Activated CD4-positive, CD25-positive, alpha-beta regulatory T cell treated with anti-CD3 and anti-CD28 coated beads, Interleukin-2, amount 50 U/mL, for 16 hours (primary cell): ENCODE measurements around the gene ZNF277.

Experiments used
- DNase-seq: peaks from one replicate; pipeline ENCODE4 v3.0.0-alpha.2; 2020; ENCODE audit warnings: low read depth, low spot score

ZNF277 gene

DNA sequence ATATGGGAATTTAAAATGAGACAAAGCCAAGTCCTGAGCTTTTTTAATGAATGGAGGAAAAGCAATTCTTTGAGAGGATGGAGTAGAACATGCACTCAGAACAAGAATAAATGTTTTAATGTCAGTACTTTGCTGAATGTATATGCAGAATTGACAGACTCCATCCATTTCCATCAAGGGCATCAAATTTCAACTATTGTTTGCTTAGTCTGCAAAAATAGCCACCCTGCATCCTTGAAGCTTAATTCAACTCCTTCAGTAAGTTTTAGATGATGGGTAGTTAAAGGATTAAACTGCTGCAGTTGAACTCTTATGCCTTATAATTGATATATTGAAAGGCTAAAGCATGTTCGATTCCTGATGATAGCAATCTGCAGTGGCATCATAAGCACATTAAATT is 144.1 kb downstream of the ZNF277 start:
- DNase-seq = no peak

DNA sequence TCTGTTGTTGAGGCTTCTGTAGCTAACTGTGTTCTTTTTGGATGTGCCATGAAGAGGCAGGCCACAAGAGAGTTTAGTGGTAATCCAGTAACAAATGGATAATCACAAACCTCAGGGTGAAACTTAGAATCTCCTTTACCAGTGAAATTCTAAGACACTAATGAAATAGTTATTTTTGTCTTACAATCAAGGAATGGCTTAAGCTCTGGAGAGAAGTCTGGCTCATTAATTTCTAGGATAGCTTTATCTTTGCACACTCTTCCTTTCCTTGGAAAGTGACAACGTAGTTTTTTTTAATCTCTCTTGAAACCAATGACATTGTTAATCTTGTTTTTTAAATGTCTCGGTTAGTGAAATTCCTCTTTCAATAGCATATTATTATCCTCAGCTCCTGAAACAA is 150.1 kb downstream of the ZNF277 start:
- no peak for DNase-seq

DNA sequence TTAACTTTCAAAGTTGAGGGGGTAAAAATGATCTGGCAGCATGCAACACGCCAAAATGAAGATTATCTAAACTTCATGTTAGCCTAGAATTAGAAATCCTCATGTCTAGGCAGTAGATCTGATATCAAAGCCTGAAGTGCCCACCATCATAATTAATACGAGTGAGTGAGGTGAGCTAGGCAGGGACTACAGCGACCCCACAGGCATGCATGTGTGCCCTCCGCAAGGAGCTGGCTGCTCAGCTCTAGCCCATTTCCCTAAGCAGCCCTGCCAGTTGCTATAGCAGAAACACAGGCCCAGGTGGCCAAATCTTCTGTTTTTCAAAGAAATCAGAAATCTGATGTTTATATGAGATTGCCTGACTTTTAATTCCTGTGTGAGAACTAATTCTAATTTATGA is 150.6 kb downstream of the ZNF277 start:
- DNase-seq = no peak

- DNase-seq = no peak
Observed at GRCh38 chr7:112358513-112358912, 152.0 kb downstream of the ZNF277 start.

DNA sequence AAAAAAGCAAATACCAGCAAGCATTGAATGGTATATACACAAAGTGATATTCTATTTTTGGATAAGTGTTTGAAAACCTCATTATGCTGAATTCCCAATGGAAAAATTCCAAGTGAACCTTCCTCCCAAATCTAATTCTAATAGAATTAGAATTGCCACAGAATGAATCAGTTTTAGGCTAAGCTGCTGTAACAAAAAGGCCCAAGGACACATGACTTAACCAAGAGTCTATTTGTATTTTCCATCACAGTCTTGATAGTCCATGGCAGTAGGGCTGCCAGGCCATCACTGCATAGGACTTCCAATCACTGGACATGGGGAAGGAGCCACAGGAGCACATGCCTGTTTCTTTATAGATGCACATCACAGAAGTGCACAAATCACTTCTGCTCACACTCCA is 152.6 kb downstream of the ZNF277 start:
- no peak for DNase-seq

GRCh38 chr7:112360681-112361080 is 154.2 kb downstream of the ZNF277 start:
- no peak for DNase-seq

GRCh38 chr7:112361154-112361553 is 154.7 kb downstream of the ZNF277 start:
- no peak for DNase-seq

DNA sequence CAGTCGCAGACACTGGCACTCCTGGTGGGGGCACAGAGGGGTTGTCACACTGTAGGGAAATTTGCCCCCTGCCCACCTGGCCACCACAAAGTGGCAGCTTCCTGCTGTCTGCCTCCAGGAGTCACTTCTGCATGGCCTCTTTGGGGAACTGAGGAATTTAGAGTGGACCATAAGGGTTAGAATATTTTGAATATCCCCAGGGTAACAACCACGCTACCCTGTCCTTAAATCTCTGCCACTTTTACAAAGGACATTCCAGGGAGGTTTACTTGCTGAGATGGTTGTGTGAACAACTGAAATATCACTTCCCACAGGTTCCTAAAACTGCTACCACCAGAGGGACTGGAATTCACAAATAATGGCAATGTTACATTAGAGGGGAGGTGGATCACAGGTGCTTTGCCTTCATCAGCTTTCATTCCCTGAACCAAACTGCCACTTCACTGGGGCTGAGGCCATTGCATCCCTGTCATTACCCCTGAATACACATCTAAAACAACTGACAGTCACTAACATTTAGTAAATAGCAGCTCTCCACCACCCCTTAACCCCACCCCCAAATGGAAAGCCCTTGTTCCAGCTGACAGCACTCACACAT is 155.7 kb downstream of the ZNF277 start:
- no peak for DNase-seq

DNA sequence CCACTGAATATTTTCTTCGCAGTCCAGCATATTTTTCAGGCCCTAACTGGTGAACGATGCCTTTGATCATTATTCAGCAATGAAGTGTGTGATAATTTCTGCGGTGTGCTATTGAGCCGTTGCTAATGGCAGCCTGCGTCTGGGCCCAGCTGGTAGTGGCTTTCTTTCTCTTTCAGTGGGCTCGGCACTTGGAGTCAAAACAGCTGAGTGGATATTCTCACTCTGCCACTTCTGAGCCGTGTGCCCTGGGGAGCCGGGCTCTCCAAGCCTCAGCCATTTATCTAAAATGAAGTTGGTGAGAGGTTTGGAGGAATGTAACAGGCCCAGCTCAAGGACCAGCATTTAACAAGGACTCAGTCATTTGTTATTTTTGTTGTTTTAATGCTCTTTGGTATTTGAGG is 156.2 kb downstream of the ZNF277 start:
- no peak for DNase-seq

GRCh38 chr7:112364388-112364787 is 157.9 kb downstream of the ZNF277 start:
- DNase-seq = no peak

DNA sequence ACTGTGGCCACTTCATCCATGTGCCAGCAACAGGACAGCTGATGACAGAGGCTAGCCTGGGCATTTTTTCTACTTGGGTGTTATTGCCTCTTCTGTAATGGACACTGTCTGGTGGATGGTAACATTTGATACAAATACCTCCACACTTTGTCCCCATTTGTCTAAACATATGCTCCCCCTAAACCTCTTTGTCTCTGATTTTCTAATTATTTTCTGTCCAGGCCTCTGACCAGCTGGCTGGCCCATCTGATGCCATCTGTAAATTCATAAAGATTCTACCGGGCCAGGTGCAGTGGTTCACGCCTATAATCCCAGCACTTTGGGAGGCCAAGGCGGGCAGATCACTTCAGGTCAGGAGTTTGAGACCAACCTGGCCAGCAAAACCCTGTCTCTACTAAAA is 159.1 kb downstream of the ZNF277 start:
- no peak for DNase-seq

DNA sequence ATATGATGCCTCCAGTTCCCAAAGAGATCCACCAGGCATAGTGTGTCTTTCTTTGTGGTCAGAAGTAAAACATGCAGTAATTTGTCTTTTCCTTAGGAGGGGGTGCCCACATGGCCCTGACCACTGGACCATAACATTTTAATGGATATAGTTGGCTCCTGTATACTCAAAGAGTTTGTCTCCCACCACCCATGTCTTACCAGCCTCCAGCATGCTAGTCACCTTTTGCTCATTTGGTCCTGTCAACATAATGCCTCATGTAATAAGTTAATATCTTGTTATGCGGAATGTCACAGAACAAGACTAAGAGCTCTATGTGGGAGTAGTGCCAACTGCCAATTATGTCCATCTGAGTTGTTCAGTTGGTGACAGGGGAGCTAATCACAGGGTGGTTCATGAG is 160.4 kb downstream of the ZNF277 start:
- DNase-seq = no peak

GRCh38 chr7:112370436-112370835 is 163.9 kb downstream of the ZNF277 start:
- no peak for DNase-seq

DNA sequence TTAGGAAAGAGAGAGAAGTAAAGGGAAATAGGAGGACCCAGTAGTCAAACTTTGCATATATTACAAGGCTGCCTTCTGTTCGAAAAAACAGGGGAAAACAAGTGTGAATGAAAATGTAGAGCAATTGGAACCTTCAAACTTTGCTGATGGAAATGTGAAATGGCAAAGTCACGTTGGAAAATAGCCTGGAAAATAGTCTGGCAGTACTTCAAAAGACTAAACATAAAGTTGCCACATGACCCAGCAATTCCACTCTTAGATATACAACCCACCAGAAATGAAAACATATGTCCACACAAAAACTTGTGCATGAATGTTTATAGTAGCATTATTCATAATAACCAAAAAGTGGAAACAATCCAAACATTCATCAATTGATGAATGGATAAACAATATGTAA is 165.2 kb downstream of the ZNF277 start:
- DNase-seq = no peak

DNA sequence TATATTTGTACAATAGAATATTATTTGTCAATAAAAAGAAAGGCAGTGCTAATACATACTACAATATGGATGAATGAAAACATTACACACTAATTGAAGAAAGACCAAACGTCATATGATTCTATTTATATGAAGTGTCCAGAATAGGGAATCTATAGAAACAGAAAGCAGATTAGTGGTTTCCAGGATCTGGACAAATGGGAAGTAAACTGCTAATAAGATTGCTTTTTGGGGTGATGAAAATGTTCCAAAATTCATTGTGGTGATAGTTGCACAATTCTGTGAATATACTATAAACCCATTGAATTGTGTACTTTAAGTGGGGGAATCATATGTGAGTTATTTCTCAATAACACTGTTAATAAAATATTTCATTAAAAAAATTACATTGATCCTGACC is 165.6 kb downstream of the ZNF277 start:
- no peak for DNase-seq

- DNase-seq = no peak
Observed at GRCh38 chr7:112377593-112377992, 171.1 kb downstream of the ZNF277 start.

DNA sequence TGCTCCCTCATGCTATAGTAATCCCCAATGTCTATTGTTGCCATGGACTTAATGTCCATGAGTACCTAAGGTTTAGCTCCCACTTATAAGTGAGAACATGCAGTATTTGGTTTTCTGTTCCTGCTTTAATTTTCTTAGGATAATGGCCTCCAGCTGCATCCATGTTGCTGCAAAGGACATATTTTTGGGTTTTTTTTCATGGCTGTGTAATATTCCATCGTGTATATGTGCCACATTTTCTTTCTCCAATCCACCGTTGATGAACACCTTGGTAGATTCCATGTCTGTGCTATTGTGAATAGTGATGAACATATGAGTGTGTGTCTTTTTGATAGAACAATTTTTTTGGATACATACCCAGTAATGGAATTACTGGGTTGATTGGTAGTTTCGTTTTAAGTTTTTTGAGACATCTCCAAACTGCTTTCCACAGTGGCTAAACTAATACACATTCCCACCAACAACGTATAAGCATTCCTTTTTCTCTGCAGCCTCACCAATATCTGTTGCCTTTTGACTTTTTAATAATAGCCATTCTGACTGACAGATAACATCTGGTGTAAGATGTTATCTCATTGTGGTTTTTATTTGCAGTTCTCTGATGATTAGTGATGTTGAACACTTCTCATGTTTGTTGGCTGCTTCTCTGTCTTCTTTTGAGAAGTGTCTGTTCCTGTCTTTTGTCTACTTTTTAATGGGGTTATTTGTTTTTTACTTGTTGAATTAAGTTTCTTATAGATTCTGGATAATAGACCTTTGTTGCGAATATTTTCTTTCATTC is 175.0 kb downstream of the ZNF277 start:
- no peak for DNase-seq

DNA sequence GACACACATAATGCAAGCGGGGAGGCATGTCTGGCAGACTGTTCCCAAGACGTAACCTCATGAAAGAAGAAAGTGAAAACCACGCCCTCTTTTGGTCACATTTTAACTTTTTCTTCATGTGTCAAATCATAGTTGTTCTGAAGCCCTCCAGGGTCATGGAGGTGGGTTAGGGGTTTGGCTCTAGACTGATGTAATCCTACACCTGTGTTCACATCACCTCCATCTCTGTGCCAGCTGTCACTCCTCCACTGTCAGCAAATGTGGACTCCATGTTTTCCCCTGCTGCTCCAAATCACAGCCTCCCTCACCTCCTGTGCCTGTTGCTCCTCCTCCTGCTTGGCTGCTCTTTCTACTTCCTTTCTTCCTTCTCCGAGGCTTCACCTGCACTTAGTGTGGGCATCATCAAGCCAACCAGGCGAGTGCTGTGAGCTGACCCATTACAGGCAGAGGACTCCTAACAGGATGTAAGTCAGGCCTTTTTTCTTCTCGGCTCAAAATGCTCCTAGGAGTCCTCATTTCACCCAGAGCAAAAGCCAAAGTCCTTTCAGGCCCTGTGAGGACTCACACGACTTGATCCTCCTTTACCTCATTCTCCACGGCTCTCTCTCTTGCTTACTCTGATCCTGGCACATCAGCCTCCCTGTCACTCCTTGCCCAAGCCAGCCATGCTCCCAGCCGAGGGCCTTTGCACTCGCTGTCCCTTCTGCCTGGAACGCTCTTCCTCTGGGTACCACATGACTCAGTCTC is 177.3 kb downstream of the ZNF277 start:
- DNase-seq = no peak

- DNase-seq = no peak
Observed at GRCh38 chr7:112385516-112385915, 179.0 kb downstream of the ZNF277 start.

DNA sequence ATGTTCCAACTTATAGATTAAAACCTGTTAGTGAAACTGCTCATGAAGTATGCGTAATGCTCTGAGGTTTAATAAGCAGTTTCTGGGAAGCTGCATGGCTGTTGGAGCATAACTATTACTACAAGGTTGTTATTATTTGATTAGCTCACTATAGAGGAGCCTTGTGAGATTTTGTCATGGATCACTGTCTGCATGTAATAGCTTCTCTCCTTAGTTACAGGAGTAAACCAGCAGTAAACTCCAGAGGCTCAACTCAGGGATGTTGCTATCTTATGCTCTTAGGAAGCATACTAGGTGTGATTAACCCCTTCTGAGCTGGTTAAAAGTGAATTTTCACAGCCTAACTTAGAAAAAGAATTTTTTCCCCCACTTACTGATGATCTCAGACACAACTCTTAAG is 180.1 kb downstream of the ZNF277 start:
- DNase-seq = no peak

DNA sequence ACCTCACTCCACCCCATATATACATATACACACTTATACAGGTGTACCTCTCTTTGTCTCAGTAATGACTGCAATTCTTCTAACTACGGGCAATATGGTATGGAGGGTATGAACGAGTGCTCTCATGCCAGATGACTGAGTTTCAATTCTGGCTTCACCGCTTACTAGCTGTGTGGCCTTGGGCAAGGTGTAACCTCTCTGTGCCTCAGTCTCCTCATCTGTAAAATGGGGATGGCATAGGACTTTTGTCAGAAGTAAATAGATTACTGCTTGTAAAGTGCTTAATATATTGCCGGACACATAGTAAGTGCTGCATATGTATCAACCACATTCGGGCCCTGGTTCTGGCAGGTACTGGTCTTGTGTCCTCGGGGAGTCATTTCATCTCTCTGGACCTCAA is 183.7 kb downstream of the ZNF277 start:
- DNase-seq = no peak

DNA sequence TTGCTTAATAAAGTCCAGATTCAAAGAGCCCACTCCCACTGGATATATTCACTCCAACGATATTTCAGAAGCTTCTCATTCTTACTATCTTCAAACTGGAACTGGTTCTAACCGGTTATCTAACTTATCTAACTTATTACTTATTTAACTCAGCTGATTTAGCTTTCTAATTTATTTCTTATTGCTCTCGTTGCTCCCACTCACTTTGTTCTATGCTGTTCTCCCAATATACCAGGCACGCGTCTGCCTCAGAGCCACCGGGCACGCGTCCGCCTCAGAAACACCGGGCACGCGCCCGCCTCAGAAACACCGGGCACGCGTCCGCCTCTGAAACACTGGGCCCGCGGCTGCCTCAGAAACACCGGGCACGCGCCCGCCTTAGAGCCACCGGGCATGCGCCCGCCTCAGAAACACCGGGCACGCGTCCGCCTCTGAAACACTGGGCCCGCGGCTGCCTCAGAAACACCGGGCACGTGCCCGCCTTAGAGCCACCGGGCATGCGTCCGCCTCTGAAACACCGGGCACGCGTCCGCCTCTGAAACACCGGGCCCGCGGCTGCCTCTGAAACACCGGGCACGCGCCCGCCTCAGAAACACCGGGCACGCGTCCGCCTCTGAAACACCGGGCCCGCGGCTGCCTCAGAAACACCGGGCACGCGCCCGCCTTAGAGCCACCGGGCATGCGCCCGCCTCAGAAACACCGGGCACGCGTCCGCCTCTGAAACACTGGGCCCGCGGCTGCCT is 184.8 kb downstream of the ZNF277 start:
- DNase-seq = peak; percentile 16
